B cell (primary cell): Measurements from ENCODE around the gene TNRC6A. TPM values are rescaled to one million over a fixed set of nuclear protein-coding genes. Genes with fewer than 3 reads are reported as not detected.

Experiments
- ATAC-seq: fragments of 200-7000 bp; cut with Tn5 transposase; one replicate; pipeline ENCODE4 v1.10.0; 2021; ENCODE audit warnings: low read depth, mild to moderate bottlenecking, moderate number of reproducible peaks, moderate library complexity
- CTCF ChIA-PET: fragments of 350-600 bp; sonication (Branson Sonifier 250); formaldehyde crosslinking; loops from one replicate; lab custom pipeline; 2021; ENCODE audit warnings: antibody characterized with exemption, inconsistent platforms; lab: Charles Lee
- POLR2A ChIA-PET: fragments of 350-600 bp; sonication (Branson Sonifier 250); formaldehyde crosslinking; loops from one replicate; lab custom pipeline; 2021; ENCODE audit warnings: antibody characterized with exemption; lab: Charles Lee
- DNase-seq: peaks from one replicate; pipeline ENCODE4 v3.0.0; 2013
- H2AFZ ChIP-seq: 2 replicates; pipeline ENCODE4 v1.6.1; 2012; ENCODE audit warnings: mild to moderate bottlenecking, low read depth, low read length; ENCODE audit not compliant: insufficient read depth, poor library complexity, severe bottlenecking
- H3K27ac ChIP-seq, 2 donors: 1 replicate in 1 of 2; 2 replicates in 1 of 2; pipeline ENCODE4 v1.5.1; 2012 to 2013; ENCODE audit warnings: low read length in 2 of 2, mild to moderate bottlenecking in 2 of 2, moderate library complexity in 1 of 2
- H3K27me3 ChIP-seq, 4 experiments: fragments of 200-600 bp in 1 of 4; sonication (generic) in 1 of 4; replicated peaks in 1 of 4; 1 replicate in 2 of 4; 2 replicates in 2 of 4; pipeline versions ENCODE4 v1.6.1 to v1.7.0; 2013 to 2016; ENCODE audit warnings: low read length in 3 of 4, mild to moderate bottlenecking in 2 of 4, mixed read lengths in 1 of 4, moderate library complexity in 1 of 4; ENCODE audit not compliant: insufficient read depth in 4 of 4, control insufficient read depth in 3 of 4; ENCODE audit errors: control extremely low read depth in 1 of 4
- H3K36me3 ChIP-seq, 2 experiments: replicated peaks in 1 of 2; 1 replicate in 1 of 2; 2 replicates in 1 of 2; pipeline versions ENCODE4 v1.6.1 to v1.7.1; 2013; ENCODE audit warnings: low read length in 1 of 2; ENCODE audit not compliant: insufficient read depth in 2 of 2, control insufficient read depth in 1 of 2; ENCODE audit errors: control extremely low read depth in 1 of 2, extremely low read depth in 1 of 2
- H3K4me1 ChIP-seq, 2 donors: fragments of 200-600 bp in 1 of 2; sonication (generic) in 1 of 2; 1 replicate in 1 of 2; 2 replicates in 1 of 2; pipeline versions ENCODE4 v1.5.1 to v1.6.1; 2013 to 2017; ENCODE audit warnings: low read length in 2 of 2; ENCODE audit not compliant: control insufficient read depth in 2 of 2, insufficient read depth in 2 of 2
- H3K4me2 ChIP-seq: replicated peaks from 2 replicates; pipeline ENCODE3; 2012; ENCODE audit warnings: mild to moderate bottlenecking, low read depth, low read length; ENCODE audit not compliant: poor library complexity, severe bottlenecking
- H3K4me3 ChIP-seq, 5 experiments: fragments of 200-600 bp in 1 of 5; sonication (generic) in 1 of 5; 1 replicate in 3 of 5; 2 replicates in 2 of 5; pipeline versions ENCODE4 v1.5.1 to v1.7.0; 2011 to 2016; ENCODE audit warnings: low read length in 4 of 5, mild to moderate bottlenecking in 4 of 5, low read depth in 2 of 5, control low read depth in 1 of 5, moderate library complexity in 1 of 5; ENCODE audit not compliant: insufficient read depth in 1 of 5; ENCODE audit errors: control extremely low read depth in 1 of 5, extremely low read depth in 1 of 5
- H3K79me2 ChIP-seq: fragments of 200-600 bp; sonication (generic); one replicate; pipeline ENCODE4 v1.6.0; 2016; ENCODE audit warnings: low read length; ENCODE audit not compliant: control insufficient read depth, insufficient read depth
- H3K9ac ChIP-seq: fragments of 200-600 bp; sonication (generic); 2 replicates; pipeline ENCODE4 v1.6.1; 2017; ENCODE audit warnings: mild to moderate bottlenecking, low read length, moderate library complexity
- H3K9me3 ChIP-seq, 3 donors: one replicate each; pipeline versions ENCODE4 v1.6.1 to v1.7.1; 2013; ENCODE audit warnings: low read length in 2 of 3; ENCODE audit not compliant: control insufficient read depth in 2 of 3, insufficient read depth in 1 of 3; ENCODE audit errors: control extremely low read depth in 1 of 3
- H4K20me1 ChIP-seq: 2 replicates; pipeline ENCODE4 v1.6.0; 2012; ENCODE audit warnings: mild to moderate bottlenecking, low read length; ENCODE audit not compliant: insufficient read depth, control insufficient read depth, poor library complexity, severe bottlenecking
- H3K27ac Mint-ChIP-seq: one replicate; pipeline ENCODE4 v1.8.0; 2021; ENCODE audit warnings: mixed read lengths
- H3K27me3 Mint-ChIP-seq: one replicate; pipeline ENCODE4 v1.8.0; 2021; ENCODE audit warnings: mixed read lengths
- H3K4me1 Mint-ChIP-seq: one replicate; pipeline ENCODE4 v1.8.0; 2021; ENCODE audit warnings: mixed read lengths
- H3K4me3 Mint-ChIP-seq: one replicate; pipeline ENCODE4 v1.8.0; 2021; ENCODE audit warnings: mixed read lengths
- H3K9me3 Mint-ChIP-seq: one replicate; pipeline ENCODE4 v1.8.0; 2022; ENCODE audit warnings: mixed read lengths; ENCODE audit not compliant: insufficient read depth
- EZH2 ChIP-seq: IDR thresholded peaks from 2 replicates; pipeline ENCODE4 v1.6.1; 2012; ENCODE audit warnings: borderline replicate concordance, low read depth, mild to moderate bottlenecking, moderate library complexity, low read length; ENCODE audit not compliant: insufficient read depth, poor library complexity, severe bottlenecking
- WGBS: methylation state at CpG from one replicate; pipeline ENCODE4 v1.1.5; 2013; ENCODE audit warnings: missing lambda C conversion rate; ENCODE audit not compliant: insufficient coverage; 5-methylcytosine and 5-hydroxymethylcytosine counted together
- intact Hi-C: fragments of 100-400 bp; cut with micrococcal nuclease; formaldehyde crosslinking; loops from one replicate; pipeline ENCODE4 v1.10.0; 2022
- polyA plus RNA-seq: library from polyadenylated mRNA; depleted of rRNA; stranded (reverse); fragments of >200 nt; gene quantifications from 2 replicates; pipeline ENCODE4 v1.2.3, GENCODE V29; 2012
- total RNA-seq, 2 donors: library from RNA; stranded (reverse); fragments of 120-200 nt in 1 of 2; gene quantifications; 1 replicate in 1 of 2; 2 replicates in 1 of 2; pipeline versions ENCODE4 v1.2.3 to v1.2.4, GENCODE V29; 2013 to 2022
- TF ChIP-seq, protein P1 (sequence below): fragments of 200-600 bp; IDR thresholded peaks from one replicate; pipeline ENCODE4 v1.8.0; 2022; ENCODE audit warnings: antibody characterized with exemption, mild to moderate bottlenecking

Gene TNRC6A
- total and polyA plus RNA-seq, 2 donors (not counting 1 experiment from before 2014, with no cell fraction given): 79.3 to 104 TPM

DNA sequence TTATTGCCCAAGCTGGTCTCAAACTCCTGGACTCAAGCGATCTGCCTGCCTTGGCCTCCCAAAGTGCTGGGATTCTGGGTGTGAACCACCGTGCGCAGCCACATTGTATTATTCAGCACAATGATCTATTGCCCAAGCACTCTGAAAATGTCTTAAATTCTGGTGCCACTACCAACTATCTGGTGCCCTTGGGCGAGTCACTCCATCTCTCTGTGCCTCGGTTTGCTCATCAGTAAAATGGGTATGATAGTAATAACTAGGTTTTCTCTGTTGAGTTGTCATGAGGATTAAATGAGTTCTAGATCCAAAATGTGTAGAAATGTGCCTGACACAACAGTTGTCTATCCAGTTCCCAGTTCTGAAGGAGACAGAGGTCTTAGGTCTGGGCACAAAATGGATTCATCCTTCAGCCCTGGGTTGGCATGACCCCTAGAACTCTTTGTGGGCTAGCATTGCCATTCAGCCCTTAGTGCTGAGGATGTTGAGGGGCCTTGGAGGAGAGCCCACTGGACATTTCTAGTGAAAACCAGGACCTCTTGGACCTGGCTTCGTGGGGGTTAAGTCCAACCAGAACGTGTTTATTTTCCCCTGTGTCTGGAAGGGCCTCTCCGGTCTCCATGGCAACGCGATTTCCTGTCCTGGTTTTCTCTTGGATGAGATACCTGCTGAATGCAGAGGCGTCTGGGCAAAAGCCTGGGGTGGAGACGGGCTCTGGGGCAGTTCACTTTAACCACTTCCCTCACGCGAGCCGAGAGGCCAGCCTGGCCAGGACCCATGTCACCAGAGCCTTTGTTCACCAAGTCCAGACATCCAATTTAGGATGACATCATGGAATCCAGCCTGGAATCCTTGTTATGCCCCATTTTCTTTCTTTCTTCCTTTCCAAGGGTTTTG is 43.7 kb upstream of the TNRC6A start:
- H3K4me1 ChIP-seq: no peaks in the 10 kb centered on the region
- ATAC-seq (no peak), DNase-seq (no peak)
- TF ChIP-seq, protein P1, sequence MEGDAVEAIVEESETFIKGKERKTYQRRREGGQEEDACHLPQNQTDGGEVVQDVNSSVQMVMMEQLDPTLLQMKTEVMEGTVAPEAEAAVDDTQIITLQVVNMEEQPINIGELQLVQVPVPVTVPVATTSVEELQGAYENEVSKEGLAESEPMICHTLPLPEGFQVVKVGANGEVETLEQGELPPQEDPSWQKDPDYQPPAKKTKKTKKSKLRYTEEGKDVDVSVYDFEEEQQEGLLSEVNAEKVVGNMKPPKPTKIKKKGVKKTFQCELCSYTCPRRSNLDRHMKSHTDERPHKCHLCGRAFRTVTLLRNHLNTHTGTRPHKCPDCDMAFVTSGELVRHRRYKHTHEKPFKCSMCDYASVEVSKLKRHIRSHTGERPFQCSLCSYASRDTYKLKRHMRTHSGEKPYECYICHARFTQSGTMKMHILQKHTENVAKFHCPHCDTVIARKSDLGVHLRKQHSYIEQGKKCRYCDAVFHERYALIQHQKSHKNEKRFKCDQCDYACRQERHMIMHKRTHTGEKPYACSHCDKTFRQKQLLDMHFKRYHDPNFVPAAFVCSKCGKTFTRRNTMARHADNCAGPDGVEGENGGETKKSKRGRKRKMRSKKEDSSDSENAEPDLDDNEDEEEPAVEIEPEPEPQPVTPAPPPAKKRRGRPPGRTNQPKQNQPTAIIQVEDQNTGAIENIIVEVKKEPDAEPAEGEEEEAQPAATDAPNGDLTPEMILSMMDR: no peak
- TF ChIP-seq EZH2: no peak
- H4K20me1 ChIP-seq: no peaks in the 10 kb centered on the region
- H2AFZ ChIP-seq: no peak overlapping the region
- no peaks in the 10 kb centered on the region for H3K79me2 ChIP-seq
- H3K4me3 ChIP-seq: no peak overlapping the region
- intact Hi-C loops: no loop called here
- Mint-ChIP-seq H3K27me3 (peaks cover 15% of the 10 kb centered on the region), H3K4me1 (no peaks in the 10 kb centered on the region), H3K4me3 (no peak overlapping the region), H3K27ac (no peak overlapping the region), H3K9me3 (no peaks in the 10 kb centered on the region)
- no peak overlapping the region for H3K9ac ChIP-seq
- no peaks in the 10 kb centered on the region for H3K36me3 ChIP-seq
- H3K27ac ChIP-seq: no peak overlapping the region
- ChIA-PET CTCF (no interaction called here), POLR2A (no interaction called here)
- H3K4me2 ChIP-seq: no peak overlapping the region
- 39% methylated on average over 14 of the region's 15 CpGs for WGBS
- no peaks in the 10 kb centered on the region for H3K9me3 ChIP-seq
- no peaks in the 10 kb centered on the region for H3K27me3 ChIP-seq

DNA sequence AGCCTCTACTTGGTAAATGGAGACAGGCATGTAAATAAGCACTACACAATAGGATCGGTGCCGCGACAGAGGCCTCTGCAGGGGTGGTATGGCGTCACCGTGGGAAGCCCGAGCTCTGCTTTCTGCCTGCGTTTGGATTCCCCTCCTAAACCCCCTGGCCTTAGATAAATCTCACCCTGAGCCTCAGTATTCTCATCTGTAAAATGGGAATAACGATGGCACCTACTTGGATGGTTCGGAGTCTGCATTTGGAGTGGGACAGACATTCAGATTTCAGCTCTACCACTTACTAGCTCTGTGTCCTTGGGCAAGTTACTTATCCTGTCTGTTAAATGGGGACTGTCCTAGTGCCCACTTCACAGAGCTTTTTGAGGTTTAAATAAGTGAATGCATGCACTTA is 42.8 kb upstream of the TNRC6A start:
- intact Hi-C loops: no loop called here
- Histone ChIP-seq H3K27ac (no peak overlapping the region), H3K9ac (no peak overlapping the region), H3K4me3 (no peak overlapping the region), H2AFZ (no peak overlapping the region), H3K4me1 (no peaks in the 10 kb centered on the region), H3K79me2 (no peaks in the 10 kb centered on the region), H3K36me3 (no peaks in the 10 kb centered on the region), H3K4me2 (no peak overlapping the region), H4K20me1 (no peaks in the 10 kb centered on the region), H3K9me3 (no peaks in the 10 kb centered on the region), H3K27me3 (no peaks in the 10 kb centered on the region)
- H3K4me3 Mint-ChIP-seq: no peak overlapping the region
- H3K27ac Mint-ChIP-seq: no peak overlapping the region
- DNase-seq (no peak), ATAC-seq (no peak)
- no peaks in the 10 kb centered on the region for H3K9me3 Mint-ChIP-seq
- ChIA-PET CTCF (no interaction called here), POLR2A (no interaction called here)
- peaks cover 15% of the 10 kb centered on the region for H3K27me3 Mint-ChIP-seq
- TF ChIP-seq EZH2: no peak
- TF ChIP-seq, protein P1: no peak
- WGBS: 80% methylated on average over 3 of the region's 9 CpGs
- no peaks in the 10 kb centered on the region for H3K4me1 Mint-ChIP-seq
